Measurements from ENCODE around the gene TMEM151B. TPM values are rescaled to one million over a fixed set of nuclear protein-coding genes. Genes with fewer than 3 reads are reported as not detected.

Gene TMEM151B
- total and polyA plus RNA-seq, 4 donors, result 9.3 to 53.1 (median 34.5) TPM

- WGBS (ENCODE audit: insufficient coverage), result 33% methylated on average over 1 of the region's 3 CpGs
- H3K9me3 ChIP-seq (ENCODE audit: control insufficient read depth, insufficient read depth, low read length), result no peaks in the 10 kb centered on the region
- no peak for DNase-seq (ENCODE audit: low read depth in 4 of 6, low spot score in 6 of 6)
- peaks cover 58% of the 10 kb centered on the region for H3K36me3 ChIP-seq (ENCODE audit: control insufficient read depth, insufficient read depth, low read length)
- no peaks in the 10 kb centered on the region for H3K27me3 ChIP-seq (ENCODE audit: control insufficient read depth, insufficient read depth, low read length)
- H3K4me3 ChIP-seq (ENCODE audit: low read depth, low read length), result no peak overlapping the region
- H3K4me1 ChIP-seq (ENCODE audit: control insufficient read depth, insufficient read depth, low read length), result peaks cover 6% of the 10 kb centered on the region
- no peak overlapping the region for H3K27ac ChIP-seq (ENCODE audit: low read depth, low read length)
Observed at GRCh38 chr6:44278315-44278714, 8.1 kb downstream of the TMEM151B start.

GRCh38 chr6:44278774-44279697 lies 8.8 kb downstream of the TMEM151B start:
- no peak for DNase-seq (ENCODE audit: low read depth in 4 of 6, low spot score in 6 of 6)
- peaks cover 53% of the 10 kb centered on the region for H3K36me3 ChIP-seq (ENCODE audit: control insufficient read depth, insufficient read depth, low read length)
- H3K9me3 ChIP-seq (ENCODE audit: control insufficient read depth, insufficient read depth, low read length), result no peaks in the 10 kb centered on the region
- H3K27me3 ChIP-seq (ENCODE audit: control insufficient read depth, insufficient read depth, low read length), result no peaks in the 10 kb centered on the region
- no peak overlapping the region for H3K27ac ChIP-seq (ENCODE audit: low read depth, low read length)
- 84% methylated on average over 4 of the region's 9 CpGs for WGBS (ENCODE audit: insufficient coverage)
- H3K4me1 ChIP-seq (ENCODE audit: control insufficient read depth, insufficient read depth, low read length), result peaks cover 6% of the 10 kb centered on the region
- no peak overlapping the region for H3K4me3 ChIP-seq (ENCODE audit: low read depth, low read length)

GRCh38 chr6:44284121-44284520 lies 13.9 kb downstream of the TMEM151B start:
- DNase-seq (ENCODE audit: low read depth in 4 of 6, low spot score in 6 of 6), result peak in 1 of 6 donors; percentile 87
- Histone ChIP-seq H3K4me1 (ENCODE audit: control insufficient read depth, insufficient read depth, low read length) (peaks cover 5% of the 10 kb centered on the region), H3K27me3 (ENCODE audit: control insufficient read depth, insufficient read depth, low read length) (no peaks in the 10 kb centered on the region), H3K36me3 (ENCODE audit: control insufficient read depth, insufficient read depth, low read length) (peaks cover 25% of the 10 kb centered on the region), H3K9me3 (ENCODE audit: control insufficient read depth, insufficient read depth, low read length) (no peaks in the 10 kb centered on the region), H3K4me3 (ENCODE audit: low read depth, low read length) (no peak overlapping the region), H3K27ac (ENCODE audit: low read depth, low read length) (no peak overlapping the region)
- WGBS (ENCODE audit: insufficient coverage), result 31% methylated on average over 2 of the region's 2 CpGs

- Histone ChIP-seq H3K36me3 (ENCODE audit: control insufficient read depth, insufficient read depth, low read length) (peaks cover 22% of the 10 kb centered on the region), H3K4me3 (ENCODE audit: low read depth, low read length) (no peak overlapping the region), H3K9me3 (ENCODE audit: control insufficient read depth, insufficient read depth, low read length) (no peaks in the 10 kb centered on the region), H3K27ac (ENCODE audit: low read depth, low read length) (no peak overlapping the region), H3K27me3 (ENCODE audit: control insufficient read depth, insufficient read depth, low read length) (no peaks in the 10 kb centered on the region), H3K4me1 (ENCODE audit: control insufficient read depth, insufficient read depth, low read length) (peaks cover 5% of the 10 kb centered on the region)
- WGBS (ENCODE audit: insufficient coverage), result 61% methylated on average over 4 of the region's 4 CpGs
- DNase-seq (ENCODE audit: low read depth in 4 of 6, low spot score in 6 of 6), result no peak
Observed at GRCh38 chr6:44284867-44285266, 14.6 kb downstream of the TMEM151B start.

GRCh38 chr6:44285552-44286284 lies 15.5 kb downstream of the TMEM151B start:
- 86% methylated on average over 21 of the region's 25 CpGs for WGBS (ENCODE audit: insufficient coverage)
- H3K4me1 ChIP-seq (ENCODE audit: control insufficient read depth, insufficient read depth, low read length), result peaks cover 5% of the 10 kb centered on the region
- no peaks in the 10 kb centered on the region for H3K27me3 ChIP-seq (ENCODE audit: control insufficient read depth, insufficient read depth, low read length)
- no peak overlapping the region for H3K27ac ChIP-seq (ENCODE audit: low read depth, low read length)
- H3K9me3 ChIP-seq (ENCODE audit: control insufficient read depth, insufficient read depth, low read length), result no peaks in the 10 kb centered on the region
- no peak for DNase-seq (ENCODE audit: low read depth in 4 of 6, low spot score in 6 of 6)
- H3K36me3 ChIP-seq (ENCODE audit: control insufficient read depth, insufficient read depth, low read length), result peaks cover 18% of the 10 kb centered on the region
- no peak overlapping the region for H3K4me3 ChIP-seq (ENCODE audit: low read depth, low read length)

- no peaks in the 10 kb centered on the region for H3K9me3 ChIP-seq (ENCODE audit: control insufficient read depth, insufficient read depth, low read length)
- peaks cover 18% of the 10 kb centered on the region for H3K36me3 ChIP-seq (ENCODE audit: control insufficient read depth, insufficient read depth, low read length)
- WGBS (ENCODE audit: insufficient coverage), result 90% methylated on average over 12 of the region's 12 CpGs
- H3K27ac ChIP-seq (ENCODE audit: low read depth, low read length), result no peak overlapping the region
- peaks cover 5% of the 10 kb centered on the region for H3K4me1 ChIP-seq (ENCODE audit: control insufficient read depth, insufficient read depth, low read length)
- H3K27me3 ChIP-seq (ENCODE audit: control insufficient read depth, insufficient read depth, low read length), result no peaks in the 10 kb centered on the region
- H3K4me3 ChIP-seq (ENCODE audit: low read depth, low read length), result no peak overlapping the region
- no peak for DNase-seq (ENCODE audit: low read depth in 4 of 6, low spot score in 6 of 6)
Observed at GRCh38 chr6:44286285-44286565, 16.0 kb downstream of the TMEM151B start.

GRCh38 chr6:44286747-44287146 lies 16.5 kb downstream of the TMEM151B start:
- Histone ChIP-seq H3K36me3 (ENCODE audit: control insufficient read depth, insufficient read depth, low read length) (peaks cover 18% of the 10 kb centered on the region), H3K27ac (ENCODE audit: low read depth, low read length) (no peak overlapping the region), H3K4me1 (ENCODE audit: control insufficient read depth, insufficient read depth, low read length) (peaks cover 5% of the 10 kb centered on the region), H3K27me3 (ENCODE audit: control insufficient read depth, insufficient read depth, low read length) (no peaks in the 10 kb centered on the region), H3K9me3 (ENCODE audit: control insufficient read depth, insufficient read depth, low read length) (no peaks in the 10 kb centered on the region), H3K4me3 (ENCODE audit: low read depth, low read length) (no peak overlapping the region)
- no peak for DNase-seq (ENCODE audit: low read depth in 4 of 6, low spot score in 6 of 6)
- 53% methylated on average over 2 of the region's 2 CpGs for WGBS (ENCODE audit: insufficient coverage)

GRCh38 chr6:44289726-44290260 lies 19.5 kb downstream of the TMEM151B start:
- no peak overlapping the region for H3K4me3 ChIP-seq (ENCODE audit: low read depth, low read length)
- no peak overlapping the region for H3K27ac ChIP-seq (ENCODE audit: low read depth, low read length)
- DNase-seq (ENCODE audit: low read depth in 4 of 6, low spot score in 6 of 6), result peak in 1 of 6 donors; percentile 96
- H3K27me3 ChIP-seq (ENCODE audit: control insufficient read depth, insufficient read depth, low read length), result peaks cover 2% of the 10 kb centered on the region
- H3K4me1 ChIP-seq (ENCODE audit: control insufficient read depth, insufficient read depth, low read length), result peaks cover under 1% of the 10 kb centered on the region
- 63% methylated on average over 4 of the region's 7 CpGs for WGBS (ENCODE audit: insufficient coverage)
- no peaks in the 10 kb centered on the region for H3K9me3 ChIP-seq (ENCODE audit: control insufficient read depth, insufficient read depth, low read length)
- peaks cover 15% of the 10 kb centered on the region for H3K36me3 ChIP-seq (ENCODE audit: control insufficient read depth, insufficient read depth, low read length)

- H3K36me3 ChIP-seq (ENCODE audit: control insufficient read depth, insufficient read depth, low read length), result peaks cover 4% of the 10 kb centered on the region
- no peaks in the 10 kb centered on the region for H3K9me3 ChIP-seq (ENCODE audit: control insufficient read depth, insufficient read depth, low read length)
- H3K4me1 ChIP-seq (ENCODE audit: control insufficient read depth, insufficient read depth, low read length), result peaks cover 5% of the 10 kb centered on the region
- 86% methylated on average over 4 of the region's 4 CpGs for WGBS (ENCODE audit: insufficient coverage)
- peaks cover 18% of the 10 kb centered on the region for H3K27me3 ChIP-seq (ENCODE audit: control insufficient read depth, insufficient read depth, low read length)
- no peak for DNase-seq (ENCODE audit: low read depth in 4 of 6, low spot score in 6 of 6)
- no peak overlapping the region for H3K27ac ChIP-seq (ENCODE audit: low read depth, low read length)
- H3K4me3 ChIP-seq (ENCODE audit: low read depth, low read length), result no peak overlapping the region
Observed at GRCh38 chr6:44291841-44292240, 21.6 kb downstream of the TMEM151B start.

Data from spinal cord (tissue), 10 donors.